Urinary bladder (tissue), 4 donors: ENCODE measurements around the gene GALNT5. TPM values are rescaled to one million over a fixed set of nuclear protein-coding genes. Genes with fewer than 3 reads are reported as not detected.
"Not testable (repeated sequence)": the region's sequence is repeated elsewhere in the genome, so short reads cannot be mapped to it uniquely, and the experiment has no call there.

Experiments
- DNase-seq: peaks from one replicate; pipeline ENCODE4 v3.0.0-alpha.2; 2015; ENCODE audit errors: extremely low spot score
- H3K27ac ChIP-seq: one replicate; pipeline ENCODE4 v1.5.1; 2013; ENCODE audit warnings: low read depth, mild to moderate bottlenecking, moderate library complexity
- H3K36me3 ChIP-seq: one replicate; pipeline ENCODE4 v1.6.1; 2013; ENCODE audit warnings: mild to moderate bottlenecking, moderate library complexity; ENCODE audit not compliant: insufficient read depth
- H3K4me1 ChIP-seq: one replicate; pipeline ENCODE4 v1.6.1; 2013; ENCODE audit warnings: mild to moderate bottlenecking, moderate library complexity; ENCODE audit not compliant: insufficient read depth
- H3K4me3 ChIP-seq: one replicate; pipeline ENCODE4 v1.5.1; 2013; ENCODE audit warnings: low read depth, low read length
- WGBS: extraction: QIAGEN DNeasy Blood & Tissue Kit; methylation state at CpG from one replicate; pipeline ENCODE4 v1.1.7; 2013; 5-methylcytosine and 5-hydroxymethylcytosine counted together
- polyA plus RNA-seq: library from polyadenylated mRNA; stranded (reverse); fragments of 200-250 nt; gene quantifications from one replicate; pipeline ENCODE4 v1.2.3, GENCODE V29; 2013
- total RNA-seq: library from RNA; depleted of rRNA; stranded (reverse); fragments of >200 nt; gene quantifications from one replicate; pipeline ENCODE4 v1.2.3, GENCODE V29; 2014
- donor health status: healthy with polysubstance abuse.
- donor health status: healthy.

Gene GALNT5
- total and polyA plus RNA-seq, 2 donors: 0.34 to 23.4 TPM

DNA sequence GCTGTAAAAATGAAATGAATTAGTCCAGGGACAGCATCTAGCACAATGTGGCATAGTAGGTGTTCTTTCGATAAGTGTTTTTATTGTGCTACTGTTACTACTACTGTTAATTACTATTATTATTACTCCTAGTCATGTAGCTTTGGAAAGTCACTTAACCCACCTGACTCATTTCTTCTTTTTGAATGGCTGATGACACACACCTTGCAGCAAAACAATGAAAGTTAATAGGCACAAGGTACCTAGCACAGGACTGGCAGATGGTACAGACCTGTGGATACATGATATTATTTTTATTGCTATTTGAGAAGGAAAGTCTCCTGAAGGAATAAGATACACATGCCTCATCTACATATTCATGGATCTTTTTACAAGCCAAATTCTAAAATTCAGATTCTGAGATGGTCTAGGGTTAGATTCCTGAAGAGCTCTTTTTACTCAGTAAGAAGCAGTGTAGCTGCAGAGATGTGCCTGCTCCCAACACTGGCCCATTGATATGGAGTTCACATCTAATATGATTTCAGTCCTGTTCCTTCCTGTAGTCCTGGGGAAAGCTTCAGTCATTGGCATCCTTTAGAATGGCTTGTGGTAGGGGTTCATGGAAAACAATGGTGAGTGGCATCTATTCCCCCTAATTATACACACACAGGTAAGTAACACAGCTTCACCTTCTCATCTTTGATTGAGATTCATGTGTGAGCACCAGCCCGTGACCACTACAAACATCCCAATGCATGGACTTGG is 76.0 kb downstream of the GALNT5 start:
- Histone ChIP-seq H3K4me1 (no peaks in the 10 kb centered on the region), H3K36me3 (no peaks in the 10 kb centered on the region), H3K4me3 (no peak overlapping the region), H3K27ac (no peak overlapping the region)
- 94% methylated on average over 2 of the region's 2 CpGs for WGBS
- DNase-seq: no peak

DNA sequence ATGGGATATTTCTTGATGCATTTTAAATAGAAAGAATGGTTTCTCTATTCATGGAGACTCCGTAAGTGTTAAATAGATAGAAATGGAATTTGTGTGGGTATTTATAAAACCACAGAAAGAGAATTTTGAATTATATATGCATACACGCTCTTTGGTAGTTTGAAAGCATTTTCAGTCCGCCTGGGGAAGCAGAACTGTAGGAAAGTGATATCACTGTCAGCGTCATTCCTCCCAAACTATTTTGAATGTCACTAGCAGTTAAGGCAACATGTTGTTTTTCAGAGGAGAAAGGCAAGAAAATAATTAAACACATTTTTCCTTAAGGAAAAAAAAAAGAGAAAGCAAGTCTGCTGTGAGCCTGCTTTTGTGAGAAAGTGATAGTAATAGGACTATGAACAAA is 76.8 kb downstream of the GALNT5 start:
- no peaks in the 10 kb centered on the region for H3K36me3 ChIP-seq
- H3K4me3 ChIP-seq: no peak overlapping the region
- 85% methylated on average over 4 of the region's 4 CpGs for WGBS
- no peaks in the 10 kb centered on the region for H3K4me1 ChIP-seq
- no peak overlapping the region for H3K27ac ChIP-seq
- no peak for DNase-seq

- H3K36me3 ChIP-seq: no peaks in the 10 kb centered on the region
- WGBS: 87% methylated on average over 3 of the region's 3 CpGs
- no peaks in the 10 kb centered on the region for H3K4me1 ChIP-seq
- no peak for DNase-seq
- H3K4me3 ChIP-seq: no peak overlapping the region
- no peak overlapping the region for H3K27ac ChIP-seq
Measured at GRCh38 chr2:157334797-157335196, 77.3 kb downstream of the GALNT5 start.

- no peak overlapping the region for H3K4me3 ChIP-seq
- no peaks in the 10 kb centered on the region for H3K4me1 ChIP-seq
- DNase-seq: no peak
- H3K27ac ChIP-seq: no peak overlapping the region
- 40% methylated on average over 8 of the region's 8 CpGs for whole genome bisulfite sequencing
- H3K36me3 ChIP-seq: no peaks in the 10 kb centered on the region
Measured at GRCh38 chr2:157336137-157337010, 78.9 kb downstream of the GALNT5 start.

DNA sequence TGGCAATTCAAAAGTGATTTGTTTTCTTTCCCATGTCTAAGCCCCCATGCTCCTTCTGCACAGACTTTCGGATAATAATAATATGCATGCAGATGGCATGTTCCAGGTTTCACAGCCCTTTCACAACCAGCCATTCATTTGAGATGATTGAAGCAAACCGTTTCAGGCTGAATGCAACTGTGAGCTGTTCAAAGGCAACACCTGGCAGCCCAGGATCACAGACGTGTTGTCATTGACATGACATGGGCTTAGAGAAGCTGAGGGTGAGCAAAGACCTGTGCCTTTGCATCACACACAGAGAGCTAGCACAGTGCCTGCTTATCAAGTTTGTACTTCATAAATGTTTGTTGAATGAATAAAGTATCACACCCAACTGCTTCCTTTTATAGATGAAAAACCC is 80.5 kb downstream of the GALNT5 start:
- Histone ChIP-seq H3K4me1 (no peaks in the 10 kb centered on the region), H3K27ac (no peak overlapping the region), H3K36me3 (no peaks in the 10 kb centered on the region), H3K4me3 (no peak overlapping the region)
- DNase-seq: no peak
- WGBS: 68% methylated on average over 3 of the region's 3 CpGs

GRCh38 chr2:157339965-157340655 is 82.6 kb downstream of the GALNT5 start:
- Histone ChIP-seq H3K4me1 (no peaks in the 10 kb centered on the region), H3K4me3 (no peak overlapping the region), H3K36me3 (no peaks in the 10 kb centered on the region), H3K27ac (no peak overlapping the region)
- no peak for DNase-seq
- 81% methylated on average over 4 of the region's 4 CpGs for WGBS

GRCh38 chr2:157341381-157341780 is 83.9 kb downstream of the GALNT5 start:
- DNase-seq, H3K4me1 ChIP-seq, H3K36me3 ChIP-seq, H3K27ac ChIP-seq, H3K4me3 ChIP-seq: not testable (repeated sequence)
- 97% methylated on average over 2 of the region's 2 CpGs for WGBS

- H3K27ac ChIP-seq: no peak overlapping the region
- DNase-seq: no peak
- H3K4me1 ChIP-seq: no peaks in the 10 kb centered on the region
- no peak overlapping the region for H3K4me3 ChIP-seq
- 70% methylated on average over 2 of the region's 2 CpGs for WGBS
- H3K36me3 ChIP-seq: no peaks in the 10 kb centered on the region
Measured at GRCh38 chr2:157345647-157346389, 88.3 kb downstream of the GALNT5 start.

DNA sequence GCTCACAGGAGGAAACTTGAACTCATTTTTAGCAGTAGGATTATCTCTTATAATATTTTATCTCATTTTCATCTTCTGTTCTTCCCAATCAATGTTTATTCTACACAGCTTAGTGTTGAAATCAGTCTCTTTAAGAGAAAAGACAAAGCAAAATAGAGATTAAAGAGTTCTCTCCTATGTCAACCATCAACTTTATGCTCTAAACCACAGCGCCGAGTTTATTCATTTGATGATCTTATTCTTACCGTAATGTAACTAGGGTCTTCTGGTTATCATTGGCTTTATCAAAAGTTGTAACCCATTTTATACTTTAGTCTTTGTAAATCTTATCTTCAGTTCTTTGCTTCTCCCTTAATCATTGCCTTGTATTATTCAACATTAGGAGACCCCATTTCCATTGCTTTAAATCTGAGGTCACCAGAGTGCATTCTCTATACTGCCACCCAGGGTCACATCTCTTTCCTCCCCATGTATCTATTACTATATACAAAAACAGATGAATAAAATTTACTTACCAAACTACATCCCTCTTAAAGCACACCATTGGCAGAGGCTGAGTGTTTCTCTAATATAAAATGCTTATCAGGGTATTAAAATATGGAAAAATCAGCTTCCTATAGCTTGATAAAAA is 90.9 kb downstream of the GALNT5 start:
- no peak for DNase-seq
- WGBS: 47% methylated on average over 3 of the region's 3 CpGs
- Histone ChIP-seq H3K4me1 (no peaks in the 10 kb centered on the region), H3K36me3 (peaks cover 1% of the 10 kb centered on the region), H3K27ac (no peak overlapping the region), H3K4me3 (no peak overlapping the region)

DNA sequence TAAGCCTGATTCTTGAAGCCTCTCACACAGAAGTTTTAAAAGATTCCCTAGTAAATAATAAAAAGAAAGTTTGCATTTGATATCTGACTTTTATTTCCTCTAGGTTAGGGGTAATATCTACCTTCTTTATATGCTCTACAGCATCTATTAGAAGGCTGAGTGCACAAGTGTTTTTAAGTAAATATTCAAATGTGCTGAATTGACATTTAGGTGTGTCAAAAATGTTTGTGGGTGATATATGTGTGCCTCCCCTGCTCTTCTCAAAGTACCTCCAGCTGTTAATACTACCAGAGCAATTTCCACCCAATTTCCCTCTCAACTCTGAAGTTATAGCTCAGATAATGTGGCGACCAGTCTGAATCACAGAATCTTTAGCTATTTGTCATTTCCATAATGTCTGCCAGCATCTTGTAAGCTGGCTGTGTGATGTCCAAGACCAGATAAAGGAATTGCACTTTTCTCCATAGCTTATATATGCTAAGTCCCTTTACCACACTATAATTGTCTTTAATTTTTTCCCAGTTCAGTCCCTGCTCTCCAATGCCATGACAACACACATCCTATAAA is 92.5 kb downstream of the GALNT5 start:
- no peaks in the 10 kb centered on the region for H3K4me1 ChIP-seq
- no peak overlapping the region for H3K4me3 ChIP-seq
- WGBS: 34% methylated on average over 1 of the region's 1 CpG
- no peak overlapping the region for H3K27ac ChIP-seq
- H3K36me3 ChIP-seq: peaks cover 1% of the 10 kb centered on the region
- DNase-seq: no peak

GRCh38 chr2:157355618-157356017 is 98.1 kb downstream of the GALNT5 start:
- Histone ChIP-seq H3K36me3 (peaks cover 1% of the 10 kb centered on the region), H3K4me1 (no peaks in the 10 kb centered on the region), H3K4me3 (no peak overlapping the region), H3K27ac (no peak overlapping the region)
- WGBS: 51% methylated on average over 1 of the region's 1 CpG
- no peak for DNase-seq

GRCh38 chr2:157359628-157360027 is 102.1 kb downstream of the GALNT5 start:
- H3K27ac ChIP-seq: no peak overlapping the region
- no peak for DNase-seq
- 91% methylated on average over 2 of the region's 2 CpGs for WGBS
- H3K36me3 ChIP-seq: no peaks in the 10 kb centered on the region
- H3K4me1 ChIP-seq: no peaks in the 10 kb centered on the region
- no peak overlapping the region for H3K4me3 ChIP-seq

DNA sequence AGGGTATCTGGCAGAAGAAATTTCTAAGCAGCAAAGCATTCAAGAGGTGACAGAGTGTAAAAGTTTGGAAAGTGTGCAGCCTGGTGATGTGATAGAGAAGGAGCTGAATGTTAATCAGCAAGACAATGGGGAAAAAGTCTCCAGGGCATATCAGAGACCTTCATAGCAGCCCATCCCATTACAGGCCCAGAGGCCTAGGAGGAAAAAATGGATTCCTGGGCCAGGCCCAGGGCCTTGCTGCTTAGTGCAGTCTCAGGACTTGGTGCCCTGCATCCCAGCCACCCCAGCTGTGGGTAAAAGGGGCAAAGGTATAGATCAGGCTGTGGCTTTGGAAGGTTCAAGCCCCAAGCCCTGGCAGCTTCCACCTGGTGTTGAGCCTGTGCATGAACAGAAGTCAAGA is 104.0 kb downstream of the GALNT5 start:
- Histone ChIP-seq H3K36me3 (no peaks in the 10 kb centered on the region), H3K4me1 (no peaks in the 10 kb centered on the region), H3K27ac (no peak overlapping the region), H3K4me3 (no peak overlapping the region)
- no peak for DNase-seq
